SK-N-MC (cell line): Measurements from ENCODE around the gene SLC2A10.

Source experiments
- DNase-seq: peaks from one replicate; pipeline ENCODE4 v3.0.0-alpha.2; 2011; ENCODE audit warnings: low read depth, low spot score
- H3K27ac ChIP-seq: fragments of 200-600 bp; sonication (generic); 2 replicates; pipeline ENCODE4 v1.5.1; 2016; ENCODE audit warnings: mixed run types
- H3K36me3 ChIP-seq: fragments of 200-600 bp; sonication (generic); 2 replicates; pipeline ENCODE4 v1.6.1; 2017; ENCODE audit warnings: antibody characterized with exemption, low read length, mixed read lengths; ENCODE audit not compliant: insufficient read depth
- H3K4me3 ChIP-seq: fragments of 200-600 bp; sonication (generic); 2 replicates; pipeline ENCODE4 v1.5.1; 2016
- H3K9ac ChIP-seq: fragments of 200-600 bp; sonication (generic); 2 replicates; pipeline ENCODE4 v1.8.0; 2017; ENCODE audit warnings: mixed run types, mixed read lengths; ENCODE audit not compliant: insufficient read length
- H3K9me3 ChIP-seq: fragments of 200-600 bp; sonication (generic); 2 replicates; pipeline ENCODE4 v1.6.1; 2017; ENCODE audit warnings: low read depth, mild to moderate bottlenecking, antibody characterized with exemption, low read length, moderate library complexity, mixed read lengths
- EZH2 ChIP-seq: fragments of 200-600 bp; sonication (generic); IDR thresholded peaks from one replicate; pipeline ENCODE4 v1.6.1; 2017; ENCODE audit warnings: antibody characterized with exemption
- FOXP2 ChIP-seq: optimal IDR thresholded peaks from 2 replicates; pipeline ENCODE3; 2011; ENCODE audit warnings: mild to moderate bottlenecking, moderate library complexity; ENCODE audit not compliant: insufficient read depth; ENCODE audit errors: extremely low read length, control extremely low read depth
- POLR2AphosphoS5 ChIP-seq: IDR thresholded peaks from 2 replicates; pipeline ENCODE4 v1.6.1; 2012; ENCODE audit warnings: mild to moderate bottlenecking, low read depth, low read length, borderline replicate concordance

Gene SLC2A10

GRCh38 chr20:46688151-46689081, 21.0 kb upstream of the SLC2A10 start:
- Histone ChIP-seq H3K36me3 (peaks cover 26% of the 10 kb centered on the region), H3K27ac (peak overlapping the region; percentile 86), H3K9ac (peak overlapping the region; percentile 87), H3K4me3 (peak overlapping the region; percentile 84), H3K9me3 (no peaks in the 10 kb centered on the region)
- TF ChIP-seq EZH2: no peak
- no peak for TF ChIP-seq POLR2AphosphoS5
- DNase-seq: no peak

GRCh38 chr20:46689082-46689753, 20.2 kb upstream of the SLC2A10 start, which contains the start of gene TP53RK:
TP53RK (minus strand) TSS chr20:46689444; CDS start chr20:46689414, 30 bp downstream.
- Histone ChIP-seq H3K27ac (peak within 1 kb of the TSS; percentile 86), H3K9me3 (no peaks in the 10 kb centered on the region), H3K4me3 (peak within 1 kb of the TSS; percentile 84), H3K9ac (peak within 1 kb of the TSS; percentile 87), H3K36me3 (peaks cover 26% of the 10 kb centered on the region)
- DNase-seq: peak; percentile 96
- no peak for TF ChIP-seq EZH2
- TF ChIP-seq FOXP2: peak; percentile 81
- peak; percentile 48; the same call in 1 of the 2 replicates for TF ChIP-seq POLR2AphosphoS5

- peak overlapping the region; percentile 78 for H3K4me3 ChIP-seq
- no peaks in the 10 kb centered on the region for H3K9me3 ChIP-seq
- no peak for DNase-seq
- H3K27ac ChIP-seq: peak overlapping the region; percentile 82
- H3K36me3 ChIP-seq: peaks cover 23% of the 10 kb centered on the region
- peak; percentile 1 for TF ChIP-seq FOXP2
- no peak for TF ChIP-seq EZH2
- peak; percentile 68 for TF ChIP-seq POLR2AphosphoS5
- peak overlapping the region; percentile 82 for H3K9ac ChIP-seq
Measured at GRCh38 chr20:46689754-46690085, 19.7 kb upstream of the SLC2A10 start.

GRCh38 chr20:46690219-46691106, 19.0 kb upstream of the SLC2A10 start:
- H3K9ac ChIP-seq: peak overlapping the region; percentile 82
- peak overlapping the region; percentile 78 for H3K4me3 ChIP-seq
- H3K27ac ChIP-seq: peak overlapping the region; percentile 82; the same call in 1 of the 2 replicates
- TF ChIP-seq EZH2: no peak
- TF ChIP-seq POLR2AphosphoS5: no peak
- TF ChIP-seq FOXP2: no peak
- no peak for DNase-seq
- H3K9me3 ChIP-seq: no peaks in the 10 kb centered on the region
- peaks cover 16% of the 10 kb centered on the region for H3K36me3 ChIP-seq

GRCh38 chr20:46691196-46691595, 18.3 kb upstream of the SLC2A10 start:
- Histone ChIP-seq H3K9me3 (no peaks in the 10 kb centered on the region), H3K9ac (no peak overlapping the region), H3K27ac (no peak overlapping the region), H3K4me3 (no peak overlapping the region), H3K36me3 (peaks cover 8% of the 10 kb centered on the region)
- no peak for DNase-seq
- TF ChIP-seq FOXP2 (no peak), POLR2AphosphoS5 (no peak), EZH2 (no peak)

GRCh38 chr20:46694484-46694883, 15.0 kb upstream of the SLC2A10 start:
- Histone ChIP-seq H3K9me3 (no peaks in the 10 kb centered on the region), H3K4me3 (no peak overlapping the region), H3K9ac (no peak overlapping the region), H3K27ac (no peak overlapping the region), H3K36me3 (no peaks in the 10 kb centered on the region)
- TF ChIP-seq FOXP2: no peak
- no peak for TF ChIP-seq POLR2AphosphoS5
- no peak for TF ChIP-seq EZH2
- DNase-seq: no peak

GRCh38 chr20:46695892-46696291, 13.6 kb upstream of the SLC2A10 start:
- Histone ChIP-seq H3K4me3 (peak overlapping the region; percentile 23), H3K27ac (peak overlapping the region; percentile 71), H3K36me3 (no peaks in the 10 kb centered on the region), H3K9me3 (no peaks in the 10 kb centered on the region), H3K9ac (peak overlapping the region; percentile 1)
- peak; percentile 44 for DNase-seq
- no peak for TF ChIP-seq POLR2AphosphoS5
- no peak for TF ChIP-seq EZH2
- no peak for TF ChIP-seq FOXP2
